ENCODE data around the gene CARD8. TPM values are rescaled to one million over a fixed set of nuclear protein-coding genes. Genes with fewer than 3 reads are reported as not detected.
"Not testable (repeated sequence)": the region's sequence is repeated elsewhere in the genome, so short reads cannot be mapped to it uniquely, and the experiment has no call there.

The CARD8 gene
- total RNA-seq, 1 donor from 2014 or later: 82.8 TPM

GRCh38 chr19:48230555-48231129, 25.1 kb downstream of the CARD8 start:
- intact Hi-C loops (cut with DNase I): no loop called here
- no peak for ATAC-seq

GRCh38 chr19:48221628-48222027, 34.1 kb downstream of the CARD8 start:
- no peak for ATAC-seq
- intact Hi-C loops (cut with DNase I): no loop called here

More at GRCh38 chr19:48230555-48231129, 25.1 kb downstream of the CARD8 start:
- DNase-seq (ENCODE audit: low spot score): no peak

GRCh38 chr19:48220784-48221183, 34.9 kb downstream of the CARD8 start:
- ATAC-seq; DNase-seq (ENCODE audit: low spot score); intact Hi-C loops (cut with DNase I): not testable (repeated sequence)

More at GRCh38 chr19:48221628-48222027, 34.1 kb downstream of the CARD8 start:
- no peak for DNase-seq (ENCODE audit: low spot score)

DNA sequence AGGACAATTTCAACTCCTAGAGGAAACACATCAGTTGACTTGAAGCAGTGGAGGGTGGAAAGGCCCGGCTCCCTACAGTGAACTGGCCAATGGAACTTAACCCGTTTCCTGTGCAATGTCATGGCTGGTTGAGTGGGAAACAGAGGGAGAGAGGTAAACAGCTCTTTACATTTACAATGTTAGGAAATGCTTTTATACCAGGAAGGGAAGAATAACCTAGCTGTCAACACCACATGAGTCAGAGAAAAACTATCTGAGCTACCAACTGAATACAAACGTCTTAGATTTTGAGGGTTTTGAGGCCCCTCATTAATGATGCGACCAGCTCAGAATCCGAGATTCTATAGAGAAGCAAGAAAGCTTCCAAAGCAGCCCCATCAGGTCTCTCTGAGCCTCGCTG, 36.7 kb downstream of the CARD8 start:
- intact Hi-C loops (cut with DNase I): no loop called here
- no peak for DNase-seq (ENCODE audit: low spot score)
- no peak for ATAC-seq

- ATAC-seq (no peak), DNase-seq (ENCODE audit: low spot score) (no peak)
- intact Hi-C loops (cut with DNase I): no loop called here
Observed at GRCh38 chr19:48216933-48217332, 38.8 kb downstream of the CARD8 start.

- no peak for DNase-seq (ENCODE audit: low spot score)
- no peak for ATAC-seq
- intact Hi-C loops (cut with DNase I): no loop called here
Observed at GRCh38 chr19:48213959-48214358, 41.8 kb downstream of the CARD8 start.

DNA sequence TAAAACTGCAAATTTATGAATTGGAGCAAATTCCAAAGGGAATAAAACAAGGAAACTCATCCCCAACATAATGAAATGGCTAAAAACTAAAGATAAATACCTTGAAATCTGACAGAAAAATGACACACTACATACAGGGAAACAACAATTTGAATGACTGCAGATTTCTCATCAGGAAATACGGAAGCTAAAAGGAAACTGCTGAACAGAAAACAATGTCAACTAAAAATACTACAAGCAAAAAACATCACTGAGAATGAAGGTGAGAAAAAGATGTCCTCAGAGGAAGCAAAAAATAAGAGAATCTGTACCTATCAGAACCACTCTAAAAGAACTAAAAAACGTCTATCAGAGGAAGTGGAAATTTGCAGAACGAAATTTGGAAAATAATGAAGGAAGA, 45.7 kb downstream of the CARD8 start:
- DNase-seq (ENCODE audit: low spot score): no peak
- ATAC-seq: no peak
- intact Hi-C loops (cut with DNase I): no loop called here

DNA sequence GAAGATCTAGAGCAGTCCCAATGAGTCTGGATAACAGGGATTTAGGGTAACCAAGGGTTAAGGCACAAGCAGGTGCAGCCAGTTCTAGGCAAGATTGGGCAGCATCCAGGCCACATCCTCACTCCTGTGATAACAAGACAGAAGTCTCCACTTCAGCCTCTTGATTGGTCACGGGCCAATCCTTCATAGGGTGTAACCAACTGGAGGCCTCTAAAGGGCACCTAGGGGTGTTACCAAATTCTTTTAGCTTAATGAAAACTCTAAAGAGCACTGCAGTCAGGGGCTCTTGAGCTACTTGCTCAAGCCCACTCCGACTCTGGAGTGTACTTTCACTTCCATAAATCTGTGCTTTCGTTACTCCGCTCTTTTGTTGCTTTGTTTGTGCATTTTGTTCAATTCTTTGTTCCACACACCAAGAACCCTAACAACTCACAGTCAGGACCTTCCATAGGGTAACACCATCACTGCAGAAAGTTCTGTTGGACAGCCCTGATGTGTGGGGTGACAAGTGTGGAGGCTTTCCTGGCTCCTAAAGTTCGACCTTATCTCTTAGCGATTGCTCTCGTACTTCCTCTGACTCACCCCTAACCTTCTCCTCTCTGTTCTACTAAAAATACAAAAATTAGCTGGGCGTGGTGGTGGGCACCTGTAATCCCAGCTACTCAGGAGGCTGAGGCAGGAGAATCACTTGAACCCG, 49.2 kb downstream of the CARD8 start:
- intact Hi-C loops (cut with DNase I): no loop called here
- DNase-seq (ENCODE audit: low spot score) (no peak), ATAC-seq (no peak)

DNA sequence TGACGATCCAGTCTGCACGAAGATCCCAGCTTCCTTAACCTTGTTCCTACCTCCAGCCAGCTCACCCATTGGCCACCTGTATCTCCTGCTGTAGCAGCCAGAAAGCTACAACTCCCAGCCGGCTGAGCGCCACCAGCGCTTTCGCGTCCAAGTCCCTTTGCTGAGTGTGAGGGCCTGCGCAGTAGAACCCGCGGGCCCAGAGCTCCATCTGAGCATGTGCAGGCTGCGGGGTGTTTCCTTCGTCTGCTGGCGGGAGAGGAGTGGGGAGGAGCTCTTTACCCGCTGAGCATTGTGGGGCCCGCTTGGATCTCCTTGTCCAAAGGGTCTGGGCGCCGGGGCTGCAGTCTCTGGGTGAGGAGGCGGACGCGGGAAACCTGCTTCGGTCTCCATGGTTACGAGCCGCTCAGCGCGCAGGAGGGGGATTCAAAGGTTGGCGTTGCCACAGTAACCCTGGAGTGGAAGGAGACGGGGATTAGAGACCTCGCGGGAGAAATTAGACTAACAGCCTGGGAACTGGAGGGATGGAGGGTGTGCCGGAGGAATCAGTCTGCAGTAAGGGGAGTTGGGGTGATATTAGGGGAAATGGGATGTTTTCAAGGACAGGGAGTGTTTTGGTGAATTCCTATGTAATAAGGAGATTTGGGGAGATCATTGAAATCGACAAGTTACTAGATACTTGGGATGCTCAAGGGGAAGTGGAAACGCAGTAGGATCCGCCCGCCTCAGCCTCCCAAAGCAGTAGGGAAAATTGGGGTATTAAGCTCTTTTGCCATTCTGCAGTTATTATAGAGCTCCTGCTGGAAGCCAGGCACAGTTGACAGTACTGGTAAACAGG, 51.7 kb downstream of the CARD8 start:
- ATAC-seq: peak; percentile 100
- peak; percentile 90 for DNase-seq (ENCODE audit: low spot score)
- intact Hi-C loops (cut with DNase I): no loop called here

DNA sequence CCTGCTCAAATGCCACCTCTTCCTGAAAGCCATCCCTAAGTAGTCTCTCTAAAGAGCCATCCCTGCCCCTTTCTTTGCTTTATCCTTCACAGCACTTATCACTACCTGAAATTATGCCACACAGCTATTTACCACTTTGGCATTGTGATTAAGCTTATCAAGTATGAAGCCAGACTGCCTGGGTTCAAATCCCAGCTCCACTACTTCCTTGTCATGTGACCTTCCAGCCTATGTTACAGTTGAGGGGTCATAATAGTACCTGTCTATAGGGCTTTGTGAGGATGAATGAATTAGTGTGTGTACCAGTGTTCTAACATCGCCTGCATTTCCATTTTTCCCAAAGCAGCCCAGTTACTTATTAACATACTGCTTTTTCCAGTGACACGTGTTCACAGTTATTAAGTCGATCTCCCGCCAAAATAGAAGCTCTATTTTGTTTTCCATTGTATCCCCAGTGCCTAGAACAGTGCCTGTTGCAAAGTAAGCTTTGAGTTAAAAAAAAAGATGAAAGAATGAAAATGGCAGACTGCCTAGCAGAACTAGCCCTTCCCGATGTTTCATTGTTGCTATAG, 52.4 kb downstream of the CARD8 start:
- DNase-seq (ENCODE audit: low spot score) (no peak), ATAC-seq (no peak)
- intact Hi-C loops (cut with DNase I): no loop called here

DNA sequence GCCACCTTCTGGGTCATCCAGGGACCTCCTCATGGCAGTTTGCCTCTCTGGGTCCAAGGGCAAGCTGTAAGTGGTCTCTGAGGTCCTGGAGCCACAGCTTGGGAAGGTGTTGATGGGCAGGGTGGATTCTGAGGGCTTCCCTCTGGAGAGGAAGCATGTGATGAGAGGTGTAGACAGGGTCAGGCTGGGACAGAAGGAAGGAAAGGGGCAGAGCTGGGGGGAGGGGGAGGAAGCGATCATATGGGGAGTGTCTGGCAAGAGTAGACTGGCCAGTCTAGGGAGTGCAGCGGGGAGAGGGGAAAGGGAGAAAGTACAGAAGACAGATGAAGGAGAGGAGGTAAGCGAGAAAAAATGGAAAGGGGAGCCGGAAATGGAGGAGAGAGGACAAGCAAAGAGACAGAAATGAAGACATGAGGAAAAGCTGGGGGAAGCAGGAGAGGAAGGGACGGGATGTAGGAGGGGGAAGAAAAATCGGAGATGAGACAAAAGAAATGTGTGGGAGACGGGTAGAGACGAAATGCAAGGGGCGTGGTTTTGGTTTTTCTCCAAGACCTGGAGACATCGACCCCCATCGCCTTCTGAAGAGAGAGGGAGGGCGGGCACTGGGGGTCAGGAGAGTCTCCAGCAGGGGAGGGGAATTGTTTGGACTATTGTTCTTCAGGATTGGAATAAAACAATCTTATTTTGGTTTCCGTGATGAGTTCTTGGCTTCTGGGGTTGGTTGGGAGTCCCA, 58.6 kb downstream of the CARD8 start:
- intact Hi-C loops (cut with DNase I): no loop called here
- DNase-seq (ENCODE audit: low spot score): no peak
- ATAC-seq: peak; percentile 63

GRCh38 chr19:48196321-48196763, 59.4 kb downstream of the CARD8 start:
- DNase-seq (ENCODE audit: low spot score): no peak
- intact Hi-C loops (cut with DNase I): no loop called here
- ATAC-seq: peak; percentile 33

GRCh38 chr19:48194844-48195830, 60.6 kb downstream of the CARD8 start:
- intact Hi-C loops (cut with DNase I): loop anchor here (5.0 kb wide), 1 partner anchor 1667 kb away; no protein-coding TSS in a partner anchor
- no peak for ATAC-seq
- peak; percentile 54 for DNase-seq (ENCODE audit: low spot score)

GRCh38 chr19:48194041-48194843, 61.5 kb downstream of the CARD8 start:
- intact Hi-C loops (cut with DNase I): loop anchor here (5.0 kb wide), 1 partner anchor 1668 kb away; no protein-coding TSS in a partner anchor
- DNase-seq (ENCODE audit: low spot score) (peak; percentile 50), ATAC-seq (no peak)

GRCh38 chr19:48192750-48193149, 63.0 kb downstream of the CARD8 start:
- DNase-seq (ENCODE audit: low spot score) (no peak), ATAC-seq (no peak)
- intact Hi-C loops (cut with DNase I): loop anchor here (5.0 kb wide), 1 partner anchor 1670 kb away; no protein-coding TSS in a partner anchor

GRCh38 chr19:48190885-48191284, 64.8 kb downstream of the CARD8 start:
- ATAC-seq (no peak), DNase-seq (ENCODE audit: low spot score) (no peak)
- intact Hi-C loops (cut with DNase I): loop anchor here (5.0 kb wide), 1 partner anchor 1671 kb away; no protein-coding TSS in a partner anchor
